MM.1S (cell line): ENCODE results near the gene HSD3B2.

Source experiments
- DNase-seq: peaks from one replicate; pipeline ENCODE4 v3.0.0-alpha.2; 2015
- H2AFZ ChIP-seq: fragments of 300-600 bp; sonication (generic); 2 replicates; pipeline ENCODE4 v1.6.0; 2016; ENCODE audit warnings: antibody characterized with exemption, low read length
- H3F3A ChIP-seq: fragments of 300-600 bp; sonication (generic); 2 replicates; pipeline ENCODE4 v1.6.1; 2016; ENCODE audit warnings: mild to moderate bottlenecking, antibody characterized with exemption, low read length, moderate library complexity, mixed read lengths; ENCODE audit not compliant: insufficient read depth
- H3K27ac ChIP-seq: fragments of 300-600 bp; sonication (generic); 2 replicates; pipeline ENCODE4 v1.5.1; 2016; ENCODE audit warnings: mild to moderate bottlenecking, low read length
- H3K27me3 ChIP-seq: fragments of 300-600 bp; sonication (generic); replicated peaks from 2 replicates; pipeline ENCODE4 v1.6.0; 2016; ENCODE audit warnings: low read length; ENCODE audit not compliant: insufficient read depth
- H3K36me3 ChIP-seq: fragments of 300-600 bp; sonication (generic); replicated peaks from 2 replicates; pipeline ENCODE4 v1.6.1; 2016; ENCODE audit warnings: mild to moderate bottlenecking, low read length, mixed read lengths; ENCODE audit not compliant: insufficient read depth
- H3K4me1 ChIP-seq: fragments of 300-600 bp; sonication (generic); 2 replicates; pipeline ENCODE4 v1.6.1; 2016; ENCODE audit warnings: low read length, mixed read lengths
- H3K4me2 ChIP-seq: fragments of 300-600 bp; sonication (generic); 2 replicates; pipeline ENCODE4 v1.6.0; 2016; ENCODE audit warnings: low read depth, low read length
- H3K4me3 ChIP-seq: fragments of 300-600 bp; sonication (generic); 2 replicates; pipeline ENCODE4 v1.5.1; 2016; ENCODE audit warnings: low read length, mixed read lengths
- H3K79me2 ChIP-seq: fragments of 300-600 bp; sonication (generic); 2 replicates; pipeline ENCODE4 v1.6.1; 2016; ENCODE audit warnings: mixed run types, low read length, mixed read lengths
- H3K9ac ChIP-seq: fragments of 300-600 bp; sonication (generic); 2 replicates; pipeline ENCODE4 v1.6.1; 2016; ENCODE audit warnings: low read length, mixed read lengths
- H3K9me2 ChIP-seq: fragments of 300-600 bp; sonication (generic); replicated peaks from 2 replicates; pipeline ENCODE4 v1.6.1; 2016; ENCODE audit warnings: mild to moderate bottlenecking, low read length, mixed read lengths; ENCODE audit not compliant: insufficient read depth
- H3K9me3 ChIP-seq: fragments of 300-600 bp; sonication (generic); replicated peaks from 2 replicates; pipeline ENCODE4 v1.6.1; 2016; ENCODE audit warnings: mild to moderate bottlenecking, low read length, mixed read lengths; ENCODE audit not compliant: insufficient read depth
- H4K20me1 ChIP-seq: fragments of 300-600 bp; sonication (generic); 2 replicates; pipeline ENCODE4 v1.6.1; 2016; ENCODE audit warnings: mild to moderate bottlenecking, low read length, moderate library complexity, mixed read lengths; ENCODE audit not compliant: insufficient read depth
- EZH2 ChIP-seq: fragments of 300-600 bp; sonication (generic); optimal IDR thresholded peaks from 2 replicates; pipeline ENCODE3; 2017; ENCODE audit warnings: low read depth, mild to moderate bottlenecking, antibody characterized with exemption, low read length, mixed read lengths
- EZH2phosphoT487 ChIP-seq: fragments of 300-600 bp; sonication (generic); IDR thresholded peaks from 2 replicates; pipeline ENCODE4 v1.6.1; 2018; ENCODE audit warnings: antibody characterized with exemption, low read length
- TF ChIP-seq, protein P1 (sequence below): fragments of 300-600 bp; sonication (generic); IDR thresholded peaks from 2 replicates; pipeline ENCODE4 v1.5.1; 2016; ENCODE audit warnings: antibody characterized with exemption, low read length, mixed read lengths

HSD3B2 gene

DNA sequence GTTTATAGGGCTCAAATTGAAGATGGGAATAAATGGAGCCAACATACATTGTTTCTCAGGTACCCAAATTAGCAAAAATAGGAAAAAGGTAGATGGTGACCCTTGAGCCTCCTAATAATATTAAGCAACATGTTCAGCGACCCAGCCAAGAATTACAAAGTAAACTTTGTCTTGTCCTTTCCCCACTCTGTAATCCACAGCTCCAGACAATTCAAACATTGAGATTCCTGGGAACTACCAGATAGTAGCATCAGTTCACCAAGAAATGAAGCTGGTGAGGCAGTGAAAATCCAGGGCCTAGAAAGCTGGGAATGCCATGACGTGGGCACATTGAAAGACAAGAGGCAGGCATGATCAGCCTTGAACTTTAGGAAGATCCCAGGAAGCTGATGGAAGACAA lies 34.6 kb upstream of the HSD3B2 start:
- Histone ChIP-seq H3K9me2 (no peaks in the 10 kb centered on the region), H3K4me1 (no peaks in the 10 kb centered on the region), H3K9ac (no peak overlapping the region), H3K27me3 (no peaks in the 10 kb centered on the region), H3K4me3 (no peak overlapping the region), H4K20me1 (no peaks in the 10 kb centered on the region), H3K36me3 (no peaks in the 10 kb centered on the region), H3F3A (no peaks in the 10 kb centered on the region), H3K4me2 (no peak overlapping the region), H3K9me3 (no peaks in the 10 kb centered on the region), H3K27ac (no peak overlapping the region), H3K79me2 (no peaks in the 10 kb centered on the region), H2AFZ (no peak overlapping the region)
- TF ChIP-seq EZH2: no peak
- TF ChIP-seq, protein P1, sequence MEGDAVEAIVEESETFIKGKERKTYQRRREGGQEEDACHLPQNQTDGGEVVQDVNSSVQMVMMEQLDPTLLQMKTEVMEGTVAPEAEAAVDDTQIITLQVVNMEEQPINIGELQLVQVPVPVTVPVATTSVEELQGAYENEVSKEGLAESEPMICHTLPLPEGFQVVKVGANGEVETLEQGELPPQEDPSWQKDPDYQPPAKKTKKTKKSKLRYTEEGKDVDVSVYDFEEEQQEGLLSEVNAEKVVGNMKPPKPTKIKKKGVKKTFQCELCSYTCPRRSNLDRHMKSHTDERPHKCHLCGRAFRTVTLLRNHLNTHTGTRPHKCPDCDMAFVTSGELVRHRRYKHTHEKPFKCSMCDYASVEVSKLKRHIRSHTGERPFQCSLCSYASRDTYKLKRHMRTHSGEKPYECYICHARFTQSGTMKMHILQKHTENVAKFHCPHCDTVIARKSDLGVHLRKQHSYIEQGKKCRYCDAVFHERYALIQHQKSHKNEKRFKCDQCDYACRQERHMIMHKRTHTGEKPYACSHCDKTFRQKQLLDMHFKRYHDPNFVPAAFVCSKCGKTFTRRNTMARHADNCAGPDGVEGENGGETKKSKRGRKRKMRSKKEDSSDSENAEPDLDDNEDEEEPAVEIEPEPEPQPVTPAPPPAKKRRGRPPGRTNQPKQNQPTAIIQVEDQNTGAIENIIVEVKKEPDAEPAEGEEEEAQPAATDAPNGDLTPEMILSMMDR: no peak
- TF ChIP-seq EZH2phosphoT487: no peak
- DNase-seq: no peak

DNA sequence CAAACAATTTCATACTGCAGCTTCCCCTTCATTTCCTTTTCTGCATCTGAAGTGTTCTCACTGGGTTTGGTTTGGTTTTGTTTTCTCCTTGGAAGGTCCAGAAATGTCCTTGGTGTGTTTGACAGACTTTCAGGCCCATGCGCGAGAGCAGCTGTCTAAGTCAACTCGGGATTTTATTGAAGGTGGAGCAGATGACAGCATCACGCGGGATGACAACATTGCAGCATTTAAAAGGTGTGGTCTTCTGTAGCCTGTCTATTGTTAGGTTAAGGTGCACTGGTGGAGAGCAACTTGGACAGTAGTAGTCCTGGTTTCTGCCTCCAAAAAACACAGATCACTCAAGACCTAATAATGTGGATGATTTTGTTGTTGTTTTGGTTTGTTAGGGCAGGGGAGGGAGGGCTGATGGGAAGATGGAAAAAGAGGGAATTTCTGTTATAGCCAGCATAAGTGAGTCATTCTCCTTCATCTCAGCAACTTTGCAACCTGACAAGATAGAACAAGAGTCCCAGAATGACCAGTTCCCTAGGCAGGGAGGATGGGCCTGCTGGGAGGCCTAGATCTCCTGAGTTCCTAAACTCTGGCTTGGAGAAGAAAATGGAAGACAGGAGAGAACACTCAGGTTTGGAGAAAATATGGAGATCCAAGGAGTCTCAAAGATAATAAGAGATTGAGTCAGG lies 33.8 kb upstream of the HSD3B2 start:
- H2AFZ ChIP-seq: no peak overlapping the region
- no peaks in the 10 kb centered on the region for H3F3A ChIP-seq

DNA sequence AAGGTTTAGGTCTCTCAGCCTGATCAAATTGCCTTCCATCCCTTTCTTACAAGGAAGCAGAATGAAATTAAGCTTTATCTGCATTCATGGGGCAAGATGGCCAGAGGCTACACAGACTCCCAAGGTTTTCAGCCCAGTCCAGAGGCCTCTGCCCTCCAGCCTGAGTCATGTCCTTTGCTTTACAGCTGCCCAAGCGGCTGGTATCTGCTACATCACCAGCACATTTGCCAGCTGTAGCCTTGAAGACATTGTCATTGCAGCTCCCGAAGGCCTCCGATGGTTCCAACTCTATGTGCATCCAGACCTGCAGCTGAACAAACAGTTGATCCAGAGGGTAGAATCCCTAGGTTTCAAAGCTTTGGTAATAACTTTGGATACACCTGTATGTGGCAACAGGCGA lies 30.4 kb upstream of the HSD3B2 start:
- Histone ChIP-seq H2AFZ (no peak overlapping the region), H3K4me3 (no peak overlapping the region), H3K4me1 (no peaks in the 10 kb centered on the region), H3K27ac (no peak overlapping the region), H3K9ac (no peak overlapping the region), H3K27me3 (no peaks in the 10 kb centered on the region), H3K9me3 (no peaks in the 10 kb centered on the region), H3K4me2 (no peak overlapping the region), H3K9me2 (no peaks in the 10 kb centered on the region), H3K79me2 (no peaks in the 10 kb centered on the region), H3F3A (no peaks in the 10 kb centered on the region), H4K20me1 (no peaks in the 10 kb centered on the region), H3K36me3 (no peaks in the 10 kb centered on the region)
- TF ChIP-seq, protein P1: no peak
- DNase-seq: no peak

More for the DNA sequence above, 33.8 kb upstream of the HSD3B2 start:
- Histone ChIP-seq H3K27ac (no peak overlapping the region), H3K9ac (no peak overlapping the region), H3K36me3 (no peaks in the 10 kb centered on the region), H3K79me2 (no peaks in the 10 kb centered on the region), H3K4me3 (no peak overlapping the region), H3K4me2 (no peak overlapping the region), H3K27me3 (no peaks in the 10 kb centered on the region), H3K4me1 (no peaks in the 10 kb centered on the region), H3K9me2 (no peaks in the 10 kb centered on the region), H3K9me3 (no peaks in the 10 kb centered on the region), H4K20me1 (no peaks in the 10 kb centered on the region)
- no peak for DNase-seq
- no peak for TF ChIP-seq EZH2phosphoT487

DNA sequence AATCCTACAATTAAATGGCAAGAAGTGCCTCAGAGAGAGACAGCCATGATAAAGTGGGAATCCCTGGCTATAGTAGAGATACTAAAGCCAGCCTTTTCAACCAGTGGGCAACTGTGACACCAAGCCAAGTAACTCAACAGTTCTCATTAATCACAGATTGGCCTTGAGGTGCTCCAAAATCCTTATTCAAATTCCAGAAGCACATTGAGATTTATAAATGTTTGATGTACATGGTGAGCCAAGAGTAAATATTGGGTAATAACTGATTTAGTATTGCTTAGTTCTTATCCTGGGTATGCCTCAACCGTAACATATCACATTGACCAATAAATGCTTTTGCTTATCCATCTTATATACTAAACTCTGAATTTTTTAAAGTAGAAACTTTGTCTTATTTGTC lies 29.3 kb upstream of the HSD3B2 start:
- no peaks in the 10 kb centered on the region for H3K36me3 ChIP-seq
- H3K4me1 ChIP-seq: no peaks in the 10 kb centered on the region
- no peak overlapping the region for H3K4me3 ChIP-seq
- no peaks in the 10 kb centered on the region for H3K9me2 ChIP-seq
- H3K27ac ChIP-seq: no peak overlapping the region
- no peak overlapping the region for H3K4me2 ChIP-seq
- no peaks in the 10 kb centered on the region for H4K20me1 ChIP-seq
- no peak for DNase-seq
- H2AFZ ChIP-seq: no peak overlapping the region
- H3K27me3 ChIP-seq: no peaks in the 10 kb centered on the region
- no peak overlapping the region for H3K9ac ChIP-seq
- H3K79me2 ChIP-seq: no peaks in the 10 kb centered on the region
- H3F3A ChIP-seq: no peaks in the 10 kb centered on the region
- H3K9me3 ChIP-seq: no peaks in the 10 kb centered on the region
- TF ChIP-seq EZH2 (no peak), EZH2phosphoT487 (no peak)
- TF ChIP-seq, protein P1: no peak
